ENCODE measurements around the gene SEPTIN11. TPM values are rescaled to one million over a fixed set of nuclear protein-coding genes. Genes with fewer than 3 reads are reported as not detected.

Gene SEPTIN11
- total RNA-seq, 1 donor from 2014 or later, result 111 TPM

DNA sequence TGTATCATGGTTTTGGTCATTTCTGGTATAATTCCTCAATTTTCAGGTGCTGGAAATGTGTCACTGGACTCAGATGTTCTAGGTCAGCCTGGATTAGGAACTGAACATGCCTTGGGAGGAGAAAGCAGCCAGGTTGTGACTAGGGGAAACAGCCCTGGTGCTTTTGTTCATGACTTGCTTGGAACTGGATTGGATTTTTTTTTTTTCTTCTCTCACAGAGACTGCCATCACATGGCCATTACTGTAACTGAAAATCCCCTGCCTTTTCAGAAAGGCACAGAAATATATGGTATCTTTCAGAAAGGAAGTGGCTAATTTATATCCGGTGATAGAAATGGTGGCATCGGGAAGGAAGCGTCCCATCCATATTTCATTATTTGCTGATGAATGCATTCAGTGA is 34.6 kb downstream of the SEPTIN11 start:
- no peak overlapping the region for H3K4me3 ChIP-seq
- no peak for DNase-seq (ENCODE audit: extremely low spot score in 2 of 2)
- H3K36me3 ChIP-seq, result no peaks in the 10 kb centered on the region
- intact Hi-C loops (cut with DNase I), result loop anchor here (2.0 kb wide), 1 partner anchor 35 kb away; the partner anchor contains the start of gene SEPTIN11
- H3K27me3 ChIP-seq, result no peaks in the 10 kb centered on the region
- H3K9me3 ChIP-seq, result no peaks in the 10 kb centered on the region
- peaks cover 58% of the 10 kb centered on the region for H3K4me1 ChIP-seq
- TF ChIP-seq, protein P1, sequence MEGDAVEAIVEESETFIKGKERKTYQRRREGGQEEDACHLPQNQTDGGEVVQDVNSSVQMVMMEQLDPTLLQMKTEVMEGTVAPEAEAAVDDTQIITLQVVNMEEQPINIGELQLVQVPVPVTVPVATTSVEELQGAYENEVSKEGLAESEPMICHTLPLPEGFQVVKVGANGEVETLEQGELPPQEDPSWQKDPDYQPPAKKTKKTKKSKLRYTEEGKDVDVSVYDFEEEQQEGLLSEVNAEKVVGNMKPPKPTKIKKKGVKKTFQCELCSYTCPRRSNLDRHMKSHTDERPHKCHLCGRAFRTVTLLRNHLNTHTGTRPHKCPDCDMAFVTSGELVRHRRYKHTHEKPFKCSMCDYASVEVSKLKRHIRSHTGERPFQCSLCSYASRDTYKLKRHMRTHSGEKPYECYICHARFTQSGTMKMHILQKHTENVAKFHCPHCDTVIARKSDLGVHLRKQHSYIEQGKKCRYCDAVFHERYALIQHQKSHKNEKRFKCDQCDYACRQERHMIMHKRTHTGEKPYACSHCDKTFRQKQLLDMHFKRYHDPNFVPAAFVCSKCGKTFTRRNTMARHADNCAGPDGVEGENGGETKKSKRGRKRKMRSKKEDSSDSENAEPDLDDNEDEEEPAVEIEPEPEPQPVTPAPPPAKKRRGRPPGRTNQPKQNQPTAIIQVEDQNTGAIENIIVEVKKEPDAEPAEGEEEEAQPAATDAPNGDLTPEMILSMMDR (IDR thresholded peaks at IDR 0.05), result no peak
- TF ChIP-seq POLR2AphosphoS5 (IDR thresholded peaks at IDR 0.05; ENCODE audit: insufficient read depth in 1 of 2, low read depth in 1 of 2) (no peak), POLR2A (IDR thresholded peaks at IDR 0.05) (no peak)
- H3K27ac ChIP-seq, result peak overlapping the region; percentile 42

DNA sequence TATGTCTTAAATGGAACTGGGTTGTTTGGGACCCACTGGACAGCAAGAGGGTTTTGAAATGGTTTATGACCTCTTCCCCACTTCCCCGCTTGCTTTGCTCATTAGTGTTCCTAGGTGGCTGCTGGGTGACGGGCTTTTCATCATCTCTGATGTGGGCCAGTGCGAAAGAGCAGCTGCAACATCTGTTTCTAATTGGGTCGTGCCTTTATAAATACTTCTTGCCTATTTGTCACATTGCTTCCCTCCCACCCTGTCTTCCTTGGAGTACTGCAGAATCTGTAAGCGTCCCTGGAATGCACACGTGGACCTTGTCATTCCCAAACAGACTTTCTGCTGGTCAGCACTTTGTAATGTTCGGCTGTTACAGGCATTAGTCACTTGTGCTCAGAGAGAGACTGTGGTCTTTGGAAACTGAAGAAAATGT is 35.2 kb downstream of the SEPTIN11 start:
- H3K27ac ChIP-seq, result peak overlapping the region; percentile 64
- H3K9me3 ChIP-seq, result no peaks in the 10 kb centered on the region
- intact Hi-C loops (cut with DNase I), result loop anchor here (2.0 kb wide), 1 partner anchor 36 kb away; the partner anchor contains the start of gene SEPTIN11
- no peaks in the 10 kb centered on the region for H3K36me3 ChIP-seq
- TF ChIP-seq POLR2AphosphoS5 (IDR thresholded peaks at IDR 0.05; ENCODE audit: insufficient read depth in 1 of 2, low read depth in 1 of 2), result peak; percentile 44 to 81
- TF ChIP-seq, protein P1 (IDR thresholded peaks at IDR 0.05), result no peak
- TF ChIP-seq POLR2A (IDR thresholded peaks at IDR 0.05), result no peak
- H3K4me1 ChIP-seq, result peaks cover 57% of the 10 kb centered on the region
- no peaks in the 10 kb centered on the region for H3K27me3 ChIP-seq
- DNase-seq (ENCODE audit: extremely low spot score in 2 of 2), result peak in 1 of 2 donors; percentile 98
- H3K4me3 ChIP-seq, result no peak overlapping the region

DNA sequence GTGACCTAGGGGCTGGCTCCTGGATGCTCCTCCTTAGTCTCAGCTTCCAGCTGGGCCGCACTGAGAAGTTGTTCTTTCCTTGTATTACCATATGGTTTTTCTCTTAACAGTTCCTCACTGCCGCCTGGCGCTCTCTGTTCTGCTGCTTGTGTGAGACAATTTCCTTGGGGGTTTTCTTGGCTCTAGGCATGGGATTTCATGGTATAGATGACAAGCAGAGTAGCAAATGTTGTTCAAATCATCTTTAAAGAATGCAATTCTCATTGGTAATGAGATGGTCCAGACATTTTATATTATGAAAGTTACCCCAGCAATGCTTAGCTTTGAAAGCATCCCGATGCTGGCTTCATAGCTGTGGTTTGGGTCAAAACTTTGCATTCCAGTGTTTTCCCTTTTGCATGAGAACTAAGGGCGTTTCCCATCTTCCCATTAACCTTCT is 37.6 kb downstream of the SEPTIN11 start:
- no peak for DNase-seq (ENCODE audit: extremely low spot score in 2 of 2)
- Histone ChIP-seq H3K4me3 (no peak overlapping the region), H3K4me1 (peaks cover 46% of the 10 kb centered on the region), H3K36me3 (no peaks in the 10 kb centered on the region), H3K27me3 (no peaks in the 10 kb centered on the region), H3K27ac (peak overlapping the region; percentile 51), H3K9me3 (no peaks in the 10 kb centered on the region)
- intact Hi-C loops (cut with DNase I), result no loop called here
- TF ChIP-seq POLR2AphosphoS5 (IDR thresholded peaks at IDR 0.05; ENCODE audit: insufficient read depth in 1 of 2, low read depth in 1 of 2) (no peak), POLR2A (IDR thresholded peaks at IDR 0.05) (no peak)
- TF ChIP-seq, protein P1 (IDR thresholded peaks at IDR 0.05), result no peak

DNA sequence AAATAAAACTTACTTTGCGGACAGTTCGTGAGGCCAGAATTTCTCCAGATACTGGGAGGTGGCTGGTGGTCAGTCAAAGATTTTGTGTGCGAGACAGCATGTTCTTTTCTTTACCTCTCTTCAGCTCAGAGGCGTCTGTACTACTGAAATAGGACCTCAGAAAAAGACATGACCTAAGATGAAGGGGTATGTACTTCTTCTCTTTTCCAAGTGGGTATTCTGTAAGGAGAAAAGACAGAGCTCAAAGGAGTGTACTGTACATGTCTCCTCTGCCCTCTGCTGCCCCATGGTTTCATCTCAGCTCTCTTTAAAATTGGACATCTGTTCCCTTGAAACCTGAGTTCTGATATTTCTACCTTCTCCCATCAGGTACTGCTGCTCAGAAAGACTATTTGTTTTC is 38.1 kb downstream of the SEPTIN11 start:
- intact Hi-C loops (cut with DNase I), result no loop called here
- H3K4me3 ChIP-seq, result no peak overlapping the region
- peak overlapping the region; percentile 51 for H3K27ac ChIP-seq
- DNase-seq (ENCODE audit: extremely low spot score in 2 of 2), result no peak
- TF ChIP-seq, protein P1 (IDR thresholded peaks at IDR 0.05), result no peak
- no peak for TF ChIP-seq POLR2AphosphoS5 (IDR thresholded peaks at IDR 0.05; ENCODE audit: insufficient read depth in 1 of 2, low read depth in 1 of 2)
- TF ChIP-seq POLR2A (IDR thresholded peaks at IDR 0.05), result no peak
- no peaks in the 10 kb centered on the region for H3K36me3 ChIP-seq
- H3K27me3 ChIP-seq, result no peaks in the 10 kb centered on the region
- no peaks in the 10 kb centered on the region for H3K9me3 ChIP-seq
- peaks cover 42% of the 10 kb centered on the region for H3K4me1 ChIP-seq

DNA sequence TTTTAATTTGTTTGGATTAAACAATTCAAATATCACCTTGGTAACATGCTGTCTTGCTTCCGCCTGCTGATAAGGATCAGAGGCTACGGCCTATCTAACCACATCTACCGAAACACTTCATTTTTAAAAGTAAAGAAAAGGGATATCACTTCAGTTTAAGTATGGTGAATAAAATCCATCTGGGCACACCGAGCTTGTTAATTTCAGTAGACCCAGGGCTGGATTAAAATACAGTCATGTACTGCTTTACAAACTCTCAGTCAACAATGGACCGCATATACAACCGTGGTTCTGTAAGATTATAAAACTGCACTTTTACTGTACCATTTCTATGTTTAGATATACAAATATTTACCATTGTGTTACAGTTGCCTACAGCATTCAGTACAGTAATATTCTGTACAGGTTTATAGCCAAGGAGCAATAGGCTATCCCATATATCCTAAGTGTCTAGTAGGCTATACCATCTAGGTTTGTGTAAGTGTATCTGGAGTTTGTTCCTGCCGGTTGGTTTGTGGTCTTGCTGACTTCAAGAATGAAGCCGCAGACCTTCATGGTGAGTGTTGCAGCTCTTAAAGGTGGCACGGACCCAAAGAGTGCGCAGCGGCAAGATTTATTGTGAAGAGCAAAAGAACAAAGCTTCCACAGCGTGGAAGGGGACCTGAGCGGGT is 40.0 kb downstream of the SEPTIN11 start:
- peaks cover 26% of the 10 kb centered on the region for H3K4me1 ChIP-seq
- intact Hi-C loops (cut with DNase I), result no loop called here
- no peak overlapping the region for H3K27ac ChIP-seq
- H3K9me3 ChIP-seq, result no peaks in the 10 kb centered on the region
- no peaks in the 10 kb centered on the region for H3K27me3 ChIP-seq
- TF ChIP-seq, protein P1 (IDR thresholded peaks at IDR 0.05), result no peak
- TF ChIP-seq POLR2A (IDR thresholded peaks at IDR 0.05) (no peak), POLR2AphosphoS5 (IDR thresholded peaks at IDR 0.05; ENCODE audit: insufficient read depth in 1 of 2, low read depth in 1 of 2) (no peak)
- no peaks in the 10 kb centered on the region for H3K36me3 ChIP-seq
- DNase-seq (ENCODE audit: extremely low spot score in 2 of 2), result no peak
- H3K4me3 ChIP-seq, result no peak overlapping the region
